IPS DF 4.7 (cell line): ENCODE measurements around the gene LIPN.
A peak's percentile ranks its signal among the peaks of the same experiment; 100 is the strongest.
"Not testable (repeated sequence)": the region's sequence is repeated elsewhere in the genome, so short reads cannot be mapped to it uniquely, and the experiment has no call there.

Source experiments
- DNase-seq: peaks from one replicate; pipeline ENCODE4 v3.0.0-alpha.2; 2013; ENCODE audit warnings: low spot score; ENCODE audit errors: extremely low read depth

Gene LIPN, protein sequence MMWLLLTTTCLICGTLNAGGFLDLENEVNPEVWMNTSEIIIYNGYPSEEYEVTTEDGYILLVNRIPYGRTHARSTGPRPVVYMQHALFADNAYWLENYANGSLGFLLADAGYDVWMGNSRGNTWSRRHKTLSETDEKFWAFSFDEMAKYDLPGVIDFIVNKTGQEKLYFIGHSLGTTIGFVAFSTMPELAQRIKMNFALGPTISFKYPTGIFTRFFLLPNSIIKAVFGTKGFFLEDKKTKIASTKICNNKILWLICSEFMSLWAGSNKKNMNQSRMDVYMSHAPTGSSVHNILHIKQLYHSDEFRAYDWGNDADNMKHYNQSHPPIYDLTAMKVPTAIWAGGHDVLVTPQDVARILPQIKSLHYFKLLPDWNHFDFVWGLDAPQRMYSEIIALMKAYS

GRCh38 chr10:88759366-88760101 is at the start of gene LIPN:
TSS of gene LIPN (plus strand) at chr10:88760020. CDS start at chr10:88761406, 1,386 bp downstream.
- no peak for DNase-seq

DNA sequence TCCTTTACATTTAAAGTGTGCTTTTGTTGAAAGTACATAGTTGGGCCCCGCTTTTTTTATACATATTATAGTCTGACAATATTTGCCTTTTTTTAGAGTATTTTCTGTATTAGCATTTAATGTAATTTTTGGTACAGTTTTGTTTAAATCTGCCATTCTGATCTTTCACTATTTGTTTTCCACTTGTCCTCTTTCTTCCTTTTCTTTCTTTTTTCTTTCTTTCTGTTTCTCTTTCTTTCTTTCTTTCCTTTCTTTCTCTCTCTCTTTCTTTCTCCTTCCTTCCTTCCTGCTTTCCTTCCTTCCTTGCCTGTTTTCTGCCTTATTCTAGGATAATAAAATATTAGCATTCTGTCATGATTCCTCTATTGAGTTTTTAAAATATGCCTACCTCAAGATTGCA is 44.3 kb upstream of the LIPN start:
- DNase-seq, result no peak

- DNase-seq, result no peak
Observed at GRCh38 chr10:88721392-88721791, 38.4 kb upstream of the LIPN start.

DNA sequence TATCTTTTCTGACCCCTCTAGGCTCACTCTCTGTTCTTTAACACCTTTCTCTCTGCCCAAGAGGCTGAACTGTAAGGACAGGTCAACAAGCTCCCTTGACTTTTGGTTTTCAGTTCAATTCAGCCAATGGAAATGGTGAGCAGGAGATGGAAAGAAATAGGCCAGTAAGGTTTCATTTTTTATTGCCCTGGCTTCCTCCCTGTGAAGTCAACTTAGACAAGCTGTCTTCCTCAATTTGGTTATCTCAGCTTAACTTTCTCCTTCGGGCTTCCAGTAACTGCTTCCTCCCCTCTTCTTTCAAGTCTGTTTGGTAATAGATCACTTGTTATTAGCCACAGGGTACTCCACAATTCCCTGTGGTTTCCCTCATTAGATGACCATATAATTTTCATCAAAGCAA is 34.0 kb upstream of the LIPN start:
- DNase-seq, result no peak

- peak; percentile 86 for DNase-seq
Observed at GRCh38 chr10:88728107-88728763, 31.6 kb upstream of the LIPN start.

GRCh38 chr10:88730864-88731263 is 29.0 kb upstream of the LIPN start:
- no peak for DNase-seq

DNA sequence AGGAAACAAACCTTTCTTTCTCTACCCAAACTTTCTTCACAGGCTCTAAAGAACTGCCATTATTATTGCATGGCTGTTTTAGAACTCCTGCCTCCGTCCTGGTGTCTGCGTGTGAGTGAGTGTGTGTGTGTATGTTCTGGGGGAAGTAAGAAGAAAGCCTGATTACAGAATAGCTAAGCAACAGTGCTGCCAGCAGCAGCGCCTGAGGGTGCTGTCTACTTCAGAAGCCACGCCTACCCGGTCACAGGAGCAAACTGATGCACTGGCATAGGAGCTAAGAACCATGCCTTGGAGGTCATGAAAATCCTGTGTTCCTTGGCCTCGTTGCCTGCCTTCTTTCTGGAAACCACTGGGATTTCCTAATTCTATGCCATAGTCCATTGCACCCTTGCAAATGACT is 28.5 kb upstream of the LIPN start:
- no peak for DNase-seq

DNA sequence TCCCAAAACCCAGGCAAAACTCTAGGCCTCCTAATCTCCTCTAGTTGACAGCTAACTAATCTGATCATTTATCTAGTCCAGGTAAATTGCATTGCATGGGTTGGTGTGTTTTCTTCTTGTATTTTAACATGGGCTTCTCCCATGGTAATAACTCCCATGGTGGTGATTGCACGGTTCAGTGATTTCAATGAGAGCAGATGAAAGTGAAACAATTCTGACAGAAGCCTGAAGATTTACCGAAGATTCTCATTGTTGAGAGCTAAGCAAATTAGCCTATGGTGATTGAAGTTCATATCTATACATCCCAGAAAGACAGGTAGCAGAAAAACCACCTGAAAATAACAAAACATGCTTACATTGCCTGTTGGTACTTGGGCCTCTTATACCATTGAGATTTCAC is 26.6 kb upstream of the LIPN start:
- no peak for DNase-seq

GRCh38 chr10:88735661-88736060 is 24.2 kb upstream of the LIPN start:
- no peak for DNase-seq

DNA sequence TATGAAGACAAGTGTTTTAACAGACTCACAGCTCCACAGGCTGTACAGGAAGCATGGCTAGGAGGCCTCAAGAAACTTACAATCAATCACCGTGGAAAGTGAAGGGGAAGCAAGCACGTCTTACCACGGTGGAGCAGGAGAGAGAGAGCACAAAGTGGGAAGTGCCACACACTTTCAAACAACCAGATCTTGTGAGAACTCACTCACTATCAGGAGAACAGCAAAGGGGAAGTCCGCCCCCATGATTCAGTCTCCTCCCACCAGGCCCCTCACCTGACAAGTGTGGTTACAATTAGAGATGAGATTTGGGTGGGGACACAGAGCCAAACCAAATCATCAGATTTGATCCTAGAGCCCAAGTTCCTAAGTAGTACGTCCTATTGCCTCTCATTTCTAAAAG is 17.9 kb upstream of the LIPN start:
- not testable (repeated sequence) for DNase-seq

DNA sequence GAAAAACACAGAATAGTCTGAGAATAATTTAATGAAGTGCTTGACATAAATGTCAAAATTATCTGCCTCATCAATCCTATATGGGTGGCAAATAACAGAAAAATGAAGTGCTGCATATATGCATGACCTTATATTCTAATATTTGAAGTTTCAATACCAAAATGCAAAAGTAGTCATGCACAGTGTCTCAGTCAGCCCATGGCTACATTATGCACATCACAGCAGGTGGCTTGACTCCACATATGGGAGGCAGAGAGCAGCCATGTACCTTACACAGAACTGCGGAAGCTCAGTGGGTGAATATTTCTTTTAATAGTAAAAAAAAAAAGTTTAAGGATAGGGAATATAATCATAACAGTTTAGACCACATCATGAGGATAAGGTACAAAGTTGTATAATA is 17.4 kb upstream of the LIPN start:
- no peak for DNase-seq

GRCh38 chr10:88744002-88744401 is 15.8 kb upstream of the LIPN start:
- DNase-seq, result no peak

- DNase-seq, result no peak
Observed at GRCh38 chr10:88745633-88746032, 14.2 kb upstream of the LIPN start.

- no peak for DNase-seq
Observed at GRCh38 chr10:88754287-88754686, 5.5 kb upstream of the LIPN start.

DNA sequence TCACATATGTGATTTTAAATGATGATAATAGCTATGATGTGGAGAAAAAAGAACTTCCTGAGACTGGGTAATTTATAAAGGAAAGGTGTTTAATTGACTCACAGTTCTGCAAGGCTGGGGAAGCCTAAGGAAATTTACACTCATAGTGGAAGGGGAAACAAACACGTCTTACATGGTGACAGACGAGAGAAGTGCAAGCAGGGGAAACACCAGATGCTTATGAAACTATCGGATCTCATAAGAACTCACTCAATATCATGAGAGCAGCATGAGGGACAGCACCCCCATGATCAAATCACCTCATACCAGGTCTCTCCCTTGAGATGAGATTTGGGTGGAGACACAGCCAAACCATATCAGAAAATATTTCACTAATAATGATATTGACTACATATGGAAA is 4.1 kb upstream of the LIPN start:
- no peak for DNase-seq

DNA sequence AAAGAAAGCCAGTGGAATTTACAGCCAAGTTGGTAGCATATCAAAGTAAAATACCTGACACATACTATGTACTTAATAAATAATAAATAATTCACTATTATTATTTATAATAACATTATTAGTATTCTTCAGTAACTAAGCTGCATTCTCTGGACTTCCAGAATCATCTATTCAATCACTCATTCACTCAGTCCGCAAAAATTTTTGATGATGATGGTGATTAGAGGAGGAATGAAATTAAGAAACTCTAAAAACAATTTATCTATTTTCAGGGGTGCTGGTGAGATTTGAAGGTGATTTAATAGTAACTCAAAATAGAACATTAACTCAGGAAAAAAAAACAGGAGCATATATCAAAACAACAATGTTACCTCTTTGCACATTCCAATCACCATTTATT is 3.2 kb upstream of the LIPN start:
- no peak for DNase-seq

- no peak for DNase-seq
Observed at GRCh38 chr10:88762906-88763305, 3.1 kb downstream of the LIPN start.

- no peak for DNase-seq
Observed at GRCh38 chr10:88763441-88763840, 3.6 kb downstream of the LIPN start.

DNA sequence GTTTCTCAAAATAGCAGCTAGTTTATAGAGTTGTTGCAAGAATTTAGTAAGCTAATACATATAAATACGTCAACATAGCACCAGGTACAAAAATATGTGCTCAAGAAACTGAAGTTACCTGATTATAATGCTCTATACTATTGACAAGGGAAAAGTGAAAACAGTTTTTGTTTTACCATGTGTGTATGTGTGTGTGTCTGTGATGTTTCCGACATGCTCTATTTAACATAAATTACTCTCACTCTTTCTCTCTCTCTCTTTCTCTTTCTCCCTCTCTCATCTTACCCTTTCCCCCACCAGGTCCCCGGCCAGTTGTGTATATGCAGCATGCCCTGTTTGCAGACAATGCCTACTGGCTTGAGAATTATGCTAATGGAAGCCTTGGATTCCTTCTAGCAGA is 4.3 kb downstream of the LIPN start:
- no peak for DNase-seq

GRCh38 chr10:88765816-88766215 is 6.0 kb downstream of the LIPN start:
- DNase-seq, result no peak

- no peak for DNase-seq
Observed at GRCh38 chr10:88769384-88769783, 9.6 kb downstream of the LIPN start.

- DNase-seq, result no peak
Observed at GRCh38 chr10:88781206-88781605, 21.4 kb downstream of the LIPN start.
